HL-60 (cell line): ENCODE data around the gene SLC38A9.

ENCODE experiments used
- DNase-seq, 2 experiments: peaks; one replicate each; pipeline ENCODE4 v3.0.0-alpha.2; 2010 to 2020; ENCODE audit warnings: low read depth in 1 of 2, low spot score in 1 of 2
- H3K27ac ChIP-seq: fragments of 250-450 bp; sonication (Bioruptor Pico); replicated peaks from 2 replicates; pipeline ENCODE4 v1.5.1; 2020; ENCODE audit warnings: mild to moderate bottlenecking, moderate library complexity
- H3K27me3 ChIP-seq: fragments of 250-450 bp; sonication (Bioruptor Pico); 2 replicates; pipeline ENCODE4 v1.5.1; 2021; ENCODE audit warnings: mild to moderate bottlenecking, moderate library complexity; ENCODE audit not compliant: insufficient read depth, poor library complexity, severe bottlenecking
- H3K4me3 ChIP-seq: replicated peaks from 2 replicates; pipeline ENCODE4 v1.5.1; 2011; ENCODE audit warnings: mild to moderate bottlenecking, control low read depth, low read length; ENCODE audit not compliant: insufficient read depth
- GABPA ChIP-seq: IDR thresholded peaks from 2 replicates; pipeline ENCODE4 v1.6.1; 2012; ENCODE audit warnings: low read depth
- POLR2AphosphoS5 ChIP-seq: IDR thresholded peaks from 2 replicates; pipeline ENCODE4 v1.6.1; 2012; ENCODE audit warnings: low read depth
- REST ChIP-seq: IDR thresholded peaks from 2 replicates; pipeline ENCODE4 v1.6.1; 2012; ENCODE audit warnings: low read depth; ENCODE audit not compliant: insufficient replicate concordance
- SPI1 ChIP-seq: IDR thresholded peaks from 2 replicates; pipeline ENCODE4 v1.6.1; 2012; ENCODE audit warnings: low read depth, mild to moderate bottlenecking, borderline replicate concordance
- TF ChIP-seq, protein P1 (sequence below): IDR thresholded peaks from one replicate; pipeline ENCODE4 v1.5.1; 2011; ENCODE audit warnings: low read length, control low read depth, inconsistent platforms; ENCODE audit not compliant: insufficient read depth

The SLC38A9 gene

GRCh38 chr5:55702598-55703345 lies 9.4 kb downstream of the SLC38A9 start:
- no peak overlapping the region for H3K4me3 ChIP-seq
- no peak for DNase-seq
- no peak overlapping the region for H3K27ac ChIP-seq
- TF ChIP-seq REST: no peak
- peak; percentile 76 for TF ChIP-seq SPI1
- TF ChIP-seq, protein P1, sequence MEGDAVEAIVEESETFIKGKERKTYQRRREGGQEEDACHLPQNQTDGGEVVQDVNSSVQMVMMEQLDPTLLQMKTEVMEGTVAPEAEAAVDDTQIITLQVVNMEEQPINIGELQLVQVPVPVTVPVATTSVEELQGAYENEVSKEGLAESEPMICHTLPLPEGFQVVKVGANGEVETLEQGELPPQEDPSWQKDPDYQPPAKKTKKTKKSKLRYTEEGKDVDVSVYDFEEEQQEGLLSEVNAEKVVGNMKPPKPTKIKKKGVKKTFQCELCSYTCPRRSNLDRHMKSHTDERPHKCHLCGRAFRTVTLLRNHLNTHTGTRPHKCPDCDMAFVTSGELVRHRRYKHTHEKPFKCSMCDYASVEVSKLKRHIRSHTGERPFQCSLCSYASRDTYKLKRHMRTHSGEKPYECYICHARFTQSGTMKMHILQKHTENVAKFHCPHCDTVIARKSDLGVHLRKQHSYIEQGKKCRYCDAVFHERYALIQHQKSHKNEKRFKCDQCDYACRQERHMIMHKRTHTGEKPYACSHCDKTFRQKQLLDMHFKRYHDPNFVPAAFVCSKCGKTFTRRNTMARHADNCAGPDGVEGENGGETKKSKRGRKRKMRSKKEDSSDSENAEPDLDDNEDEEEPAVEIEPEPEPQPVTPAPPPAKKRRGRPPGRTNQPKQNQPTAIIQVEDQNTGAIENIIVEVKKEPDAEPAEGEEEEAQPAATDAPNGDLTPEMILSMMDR: no peak
- TF ChIP-seq GABPA: no peak
- TF ChIP-seq POLR2AphosphoS5: no peak
- no peaks in the 10 kb centered on the region for H3K27me3 ChIP-seq

- DNase-seq: no peak
- TF ChIP-seq, protein P1: no peak
- no peak for TF ChIP-seq GABPA
- TF ChIP-seq SPI1: no peak
- TF ChIP-seq POLR2AphosphoS5: no peak
- no peak for TF ChIP-seq REST
- H3K27ac ChIP-seq: no peak overlapping the region
Observed at GRCh38 chr5:55701462-55702103, 10.5 kb downstream of the SLC38A9 start.

GRCh38 chr5:55700745-55701144 lies 11.4 kb downstream of the SLC38A9 start:
- Histone ChIP-seq H3K27me3 (no peaks in the 10 kb centered on the region), H3K4me3 (no peak overlapping the region), H3K27ac (no peak overlapping the region)
- DNase-seq: no peak
- TF ChIP-seq SPI1: no peak
- no peak for TF ChIP-seq GABPA
- TF ChIP-seq REST: no peak
- TF ChIP-seq, protein P1: no peak
- no peak for TF ChIP-seq POLR2AphosphoS5

More at GRCh38 chr5:55701462-55702103, 10.5 kb downstream of the SLC38A9 start:
- H3K27me3 ChIP-seq: no peaks in the 10 kb centered on the region
- no peak overlapping the region for H3K4me3 ChIP-seq
